ENCODE measurements around the gene GLOD4.
"Not testable (repeated sequence)": the region's sequence is repeated elsewhere in the genome, so short reads cannot be mapped to it uniquely, and the experiment has no call there.

DNA sequence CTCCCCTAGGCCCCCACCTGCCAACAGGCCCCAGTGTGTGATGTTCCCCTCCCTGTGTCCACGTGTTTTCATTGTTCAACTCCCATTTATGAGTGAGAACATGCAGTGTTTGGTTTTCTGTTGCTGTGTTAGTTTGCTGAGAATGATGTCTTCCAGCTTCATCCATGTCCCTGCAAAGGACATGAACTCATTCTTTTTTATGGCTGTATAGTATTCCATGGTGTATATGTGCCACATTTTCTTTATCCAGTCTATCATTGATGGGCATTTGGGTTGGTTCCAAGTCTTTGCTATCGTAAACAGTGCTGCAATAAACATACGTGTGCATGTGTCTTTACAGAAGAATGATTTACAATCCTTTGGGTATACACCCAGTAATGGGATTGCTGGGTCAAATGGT is 47.5 kb upstream of the GLOD4 start:
- TF ChIP-seq, protein P1, sequence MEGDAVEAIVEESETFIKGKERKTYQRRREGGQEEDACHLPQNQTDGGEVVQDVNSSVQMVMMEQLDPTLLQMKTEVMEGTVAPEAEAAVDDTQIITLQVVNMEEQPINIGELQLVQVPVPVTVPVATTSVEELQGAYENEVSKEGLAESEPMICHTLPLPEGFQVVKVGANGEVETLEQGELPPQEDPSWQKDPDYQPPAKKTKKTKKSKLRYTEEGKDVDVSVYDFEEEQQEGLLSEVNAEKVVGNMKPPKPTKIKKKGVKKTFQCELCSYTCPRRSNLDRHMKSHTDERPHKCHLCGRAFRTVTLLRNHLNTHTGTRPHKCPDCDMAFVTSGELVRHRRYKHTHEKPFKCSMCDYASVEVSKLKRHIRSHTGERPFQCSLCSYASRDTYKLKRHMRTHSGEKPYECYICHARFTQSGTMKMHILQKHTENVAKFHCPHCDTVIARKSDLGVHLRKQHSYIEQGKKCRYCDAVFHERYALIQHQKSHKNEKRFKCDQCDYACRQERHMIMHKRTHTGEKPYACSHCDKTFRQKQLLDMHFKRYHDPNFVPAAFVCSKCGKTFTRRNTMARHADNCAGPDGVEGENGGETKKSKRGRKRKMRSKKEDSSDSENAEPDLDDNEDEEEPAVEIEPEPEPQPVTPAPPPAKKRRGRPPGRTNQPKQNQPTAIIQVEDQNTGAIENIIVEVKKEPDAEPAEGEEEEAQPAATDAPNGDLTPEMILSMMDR (IDR thresholded peaks at IDR 0.05) = not testable (repeated sequence)
- not testable (repeated sequence) for TF ChIP-seq POLR2A (IDR thresholded peaks at IDR 0.05)
